HEK293 (cell line): Measurements from ENCODE around the gene PRSS8.

ENCODE experiments used
- BCL6B ChIP-seq: fragments of 450-650 bp; formaldehyde crosslinking; IDR thresholded peaks from 2 replicates; pipeline ENCODE4 v1.5.1; 2017; ENCODE audit warnings: missing biosample characterization, missing genetic modification characterization
- ELK4 ChIP-seq: IDR thresholded peaks from 2 replicates; pipeline ENCODE4 v1.6.1; 2011; ENCODE audit warnings: mild to moderate bottlenecking, low read depth, low read length, borderline replicate concordance
- GLIS2 ChIP-seq: fragments of 450-650 bp; formaldehyde crosslinking; IDR thresholded peaks from 2 replicates; pipeline ENCODE4 v1.5.1; 2016; ENCODE audit warnings: missing biosample characterization, missing genetic modification characterization
- KLF10 ChIP-seq: fragments of 450-650 bp; IDR thresholded peaks from 2 replicates; pipeline ENCODE4 v1.5.1; 2018; ENCODE audit warnings: missing biosample characterization, mild to moderate bottlenecking, missing genetic modification characterization
- MEIS1 ChIP-seq: sonication (generic); formaldehyde crosslinking; IDR thresholded peaks from 2 replicates; pipeline ENCODE4 v1.8.1; 2022; ENCODE audit warnings: missing genetic modification reagents, mild to moderate bottlenecking, borderline replicate concordance
- PATZ1 ChIP-seq: fragments of 450-650 bp; formaldehyde crosslinking; IDR thresholded peaks from 2 replicates; pipeline ENCODE4 v1.5.1; 2016; ENCODE audit warnings: missing biosample characterization, missing genetic modification characterization
- SP7 ChIP-seq: fragments of 450-650 bp; formaldehyde crosslinking; IDR thresholded peaks from 2 replicates; pipeline ENCODE4 v1.5.1; 2016; ENCODE audit warnings: missing biosample characterization, missing genetic modification characterization
- YY2 ChIP-seq: fragments of 450-650 bp; formaldehyde crosslinking; IDR thresholded peaks from 2 replicates; pipeline ENCODE4 v1.5.1; 2016; ENCODE audit warnings: missing biosample characterization, missing genetic modification characterization
- ZBTB17 ChIP-seq: fragments of 450-650 bp; formaldehyde crosslinking; IDR thresholded peaks from 2 replicates; pipeline ENCODE4 v1.5.1; 2016; ENCODE audit warnings: missing biosample characterization, missing genetic modification characterization
- ZBTB48 ChIP-seq: fragments of 450-650 bp; formaldehyde crosslinking; IDR thresholded peaks from 2 replicates; pipeline ENCODE4 v1.5.1; 2016; ENCODE audit warnings: missing biosample characterization, missing genetic modification characterization
- ZFP3 ChIP-seq: fragments of 450-650 bp; formaldehyde crosslinking; IDR thresholded peaks from 2 replicates; pipeline ENCODE4 v1.5.1; 2016; ENCODE audit warnings: low read depth, missing biosample characterization, missing genetic modification characterization
- ZFP37 ChIP-seq: fragments of 450-650 bp; formaldehyde crosslinking; IDR thresholded peaks from 2 replicates; pipeline ENCODE4 v1.5.1; 2016; ENCODE audit warnings: missing biosample characterization, missing genetic modification characterization
- ZFP41 ChIP-seq: fragments of 450-650 bp; formaldehyde crosslinking; IDR thresholded peaks from 2 replicates; pipeline ENCODE4 v1.5.1; 2016; ENCODE audit warnings: missing biosample characterization, missing genetic modification characterization, borderline replicate concordance
- ZNF114 ChIP-seq: fragments of 450-650 bp; formaldehyde crosslinking; IDR thresholded peaks from 2 replicates; pipeline ENCODE4 v1.5.0; 2017; ENCODE audit warnings: missing biosample characterization, missing genetic modification characterization
- ZNF138 ChIP-seq: fragments of 450-650 bp; formaldehyde crosslinking; IDR thresholded peaks from 2 replicates; pipeline ENCODE4 v1.5.1; 2016; ENCODE audit warnings: missing biosample characterization, missing genetic modification characterization, borderline replicate concordance
- ZNF146 ChIP-seq: fragments of 450-650 bp; formaldehyde crosslinking; IDR thresholded peaks from 2 replicates; pipeline ENCODE4 v1.5.1; 2016; ENCODE audit warnings: missing biosample characterization, missing genetic modification characterization
- ZNF175 ChIP-seq: fragments of 450-650 bp; formaldehyde crosslinking; IDR thresholded peaks from 2 replicates; pipeline ENCODE4 v1.5.1; 2016; ENCODE audit warnings: missing biosample characterization, missing genetic modification characterization
- ZNF23 ChIP-seq: fragments of 450-650 bp; formaldehyde crosslinking; IDR thresholded peaks from 2 replicates; pipeline ENCODE4 v1.5.1; 2016; ENCODE audit warnings: missing biosample characterization, missing genetic modification characterization, borderline replicate concordance
- ZNF335 ChIP-seq: fragments of 450-650 bp; formaldehyde crosslinking; conservative IDR thresholded peaks from 2 replicates; pipeline ENCODE4 v1.5.1; 2016; ENCODE audit warnings: missing biosample characterization, missing genetic modification characterization
- ZNF341 ChIP-seq: fragments of 450-650 bp; formaldehyde crosslinking; IDR thresholded peaks from 2 replicates; pipeline ENCODE4; 2016; ENCODE audit warnings: low read depth, missing biosample characterization, missing genetic modification characterization
- ZNF37A ChIP-seq: fragments of 450-650 bp; IDR thresholded peaks from 2 replicates; pipeline ENCODE4 v1.5.1; 2018; ENCODE audit warnings: missing biosample characterization, missing genetic modification characterization
- ZNF600 ChIP-seq: fragments of 450-650 bp; formaldehyde crosslinking; IDR thresholded peaks from 2 replicates; pipeline ENCODE4 v1.5.1; 2016; ENCODE audit warnings: missing biosample characterization, missing genetic modification characterization
- ZNF639 ChIP-seq: fragments of 450-650 bp; formaldehyde crosslinking; IDR thresholded peaks from 2 replicates; pipeline ENCODE4 v1.5.1; 2016; ENCODE audit warnings: missing biosample characterization, missing genetic modification characterization
- ZNF658 ChIP-seq: fragments of 450-650 bp; formaldehyde crosslinking; IDR thresholded peaks from 2 replicates; pipeline ENCODE4; 2016; ENCODE audit warnings: missing biosample characterization, missing genetic modification characterization
- ZNF707 ChIP-seq: fragments of 450-650 bp; formaldehyde crosslinking; IDR thresholded peaks from 2 replicates; pipeline ENCODE4 v1.5.1; 2016; ENCODE audit warnings: missing biosample characterization, missing genetic modification characterization
- ZNF76 ChIP-seq: fragments of 450-650 bp; formaldehyde crosslinking; IDR thresholded peaks from 2 replicates; pipeline ENCODE4; 2016; ENCODE audit warnings: low read depth, missing biosample characterization, missing genetic modification characterization, borderline replicate concordance
- ZNF777 ChIP-seq: fragments of 450-650 bp; formaldehyde crosslinking; IDR thresholded peaks from 2 replicates; pipeline ENCODE4 v1.5.1; 2017; ENCODE audit warnings: missing biosample characterization, missing genetic modification characterization, borderline replicate concordance
- ZNF792 ChIP-seq: fragments of 450-650 bp; formaldehyde crosslinking; IDR thresholded peaks from 2 replicates; pipeline ENCODE4 v1.5.1; 2016; ENCODE audit warnings: missing biosample characterization, missing genetic modification characterization
- ZNF837 ChIP-seq: fragments of 450-650 bp; formaldehyde crosslinking; IDR thresholded peaks from 2 replicates; pipeline ENCODE4 v1.5.1; 2016; ENCODE audit warnings: missing biosample characterization, missing genetic modification characterization
- ZSCAN16 ChIP-seq: fragments of 450-650 bp; formaldehyde crosslinking; IDR thresholded peaks from 2 replicates; pipeline ENCODE4 v1.5.1; 2016; ENCODE audit warnings: missing biosample characterization, missing genetic modification characterization
- ZSCAN18 ChIP-seq: fragments of 450-650 bp; formaldehyde crosslinking; IDR thresholded peaks from 2 replicates; pipeline ENCODE4 v1.5.1; 2016; ENCODE audit warnings: missing biosample characterization, missing genetic modification characterization
- TF ChIP-seq, protein P1 (sequence below): fragments of 450-650 bp; formaldehyde crosslinking; IDR thresholded peaks from 2 replicates; pipeline ENCODE4 v1.5.1; 2016; ENCODE audit warnings: missing biosample characterization, missing genetic modification characterization
- TF ChIP-seq, protein P2 (sequence below): fragments of 450-650 bp; IDR thresholded peaks from 2 replicates; pipeline ENCODE4 v1.5.1; 2018; ENCODE audit warnings: missing biosample characterization, missing genetic modification characterization

Gene PRSS8

DNA sequence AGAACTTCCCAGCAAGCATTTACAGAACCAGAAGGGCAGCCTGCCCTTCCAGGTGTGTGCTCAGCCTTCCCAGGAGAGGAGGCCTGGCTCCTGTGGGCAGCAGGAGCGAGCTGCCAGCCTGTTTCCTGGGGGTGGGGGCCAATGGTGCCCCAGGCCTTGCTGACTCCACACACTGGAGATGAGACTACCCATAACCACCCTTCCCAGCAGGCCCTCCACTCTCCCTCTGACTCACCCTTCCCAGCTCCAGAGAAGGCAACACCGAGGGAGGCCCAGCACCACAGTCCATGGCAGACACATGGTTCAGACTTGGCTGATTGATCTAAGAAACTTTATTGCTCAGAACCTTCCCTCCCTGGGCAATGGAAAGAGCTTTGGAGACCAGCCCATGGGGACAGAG is 45.0 kb downstream of the PRSS8 start (continued):
- TF ChIP-seq ZSCAN18 (no peak), ZNF658 (tag by site-specific recombination) (no peak), ZNF341 (no peak), YY2 (tag by site-specific recombination) (no peak), KLF10 (tag by site-specific recombination) (no peak), ZFP41 (tag by site-specific recombination) (no peak), ZNF76 (tag by site-specific recombination) (peak; percentile 85), ZNF23 (tag by site-specific recombination) (no peak), ELK4 (no peak), ZNF335 (no peak), ZFP37 (tag by site-specific recombination) (no peak), ZBTB48 (tag by site-specific recombination) (no peak), ZNF792 (tag by site-specific recombination) (no peak), ZBTB17 (tag by site-specific recombination) (no peak), ZNF777 (no peak), ZNF707 (tag by site-specific recombination) (no peak), ZNF37A (tag by site-specific recombination) (no peak), ZFP3 (no peak), MEIS1 (no peak), ZNF146 (tag by site-specific recombination) (no peak), ZNF114 (tag by site-specific recombination) (no peak), ZSCAN16 (no peak), GLIS2 (tag by site-specific recombination) (0 out of 2 replicates have a peak, but pooled peaks have one; percentile 28), PATZ1 (tag by site-specific recombination) (peak; percentile 60; the same call in 1 of the 2 replicates), ZNF639 (tag by site-specific recombination) (no peak), ZNF175 (tag by site-specific recombination) (no peak), ZNF600 (tag by site-specific recombination) (peak; percentile 68; the same call in 1 of the 2 replicates), ZNF138 (tag by site-specific recombination) (no peak), BCL6B (tag by site-specific recombination) (no peak), ZNF837 (no peak), SP7 (tag by site-specific recombination) (peak; percentile 17; the same call in 1 of the 2 replicates)
- TF ChIP-seq, protein P1, sequence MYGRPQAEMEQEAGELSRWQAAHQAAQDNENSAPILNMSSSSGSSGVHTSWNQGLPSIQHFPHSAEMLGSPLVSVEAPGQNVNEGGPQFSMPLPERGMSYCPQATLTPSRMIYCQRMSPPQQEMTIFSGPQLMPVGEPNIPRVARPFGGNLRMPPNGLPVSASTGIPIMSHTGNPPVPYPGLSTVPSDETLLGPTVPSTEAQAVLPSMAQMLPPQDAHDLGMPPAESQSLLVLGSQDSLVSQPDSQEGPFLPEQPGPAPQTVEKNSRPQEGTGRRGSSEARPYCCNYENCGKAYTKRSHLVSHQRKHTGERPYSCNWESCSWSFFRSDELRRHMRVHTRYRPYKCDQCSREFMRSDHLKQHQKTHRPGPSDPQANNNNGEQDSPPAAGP (tag by site-specific recombination), result peak; percentile 84
- TF ChIP-seq, protein P2, sequence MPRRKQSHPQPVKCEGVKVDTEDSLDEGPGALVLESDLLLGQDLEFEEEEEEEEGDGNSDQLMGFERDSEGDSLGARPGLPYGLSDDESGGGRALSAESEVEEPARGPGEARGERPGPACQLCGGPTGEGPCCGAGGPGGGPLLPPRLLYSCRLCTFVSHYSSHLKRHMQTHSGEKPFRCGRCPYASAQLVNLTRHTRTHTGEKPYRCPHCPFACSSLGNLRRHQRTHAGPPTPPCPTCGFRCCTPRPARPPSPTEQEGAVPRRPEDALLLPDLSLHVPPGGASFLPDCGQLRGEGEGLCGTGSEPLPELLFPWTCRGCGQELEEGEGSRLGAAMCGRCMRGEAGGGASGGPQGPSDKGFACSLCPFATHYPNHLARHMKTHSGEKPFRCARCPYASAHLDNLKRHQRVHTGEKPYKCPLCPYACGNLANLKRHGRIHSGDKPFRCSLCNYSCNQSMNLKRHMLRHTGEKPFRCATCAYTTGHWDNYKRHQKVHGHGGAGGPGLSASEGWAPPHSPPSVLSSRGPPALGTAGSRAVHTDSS (tag by site-specific recombination), result no peak
